HepG2 (cell line): ENCODE data around the gene B4GALT5. TPM values are rescaled to one million over a fixed set of nuclear protein-coding genes. Genes with fewer than 3 reads are reported as not detected.

Experiments
- AFF4 ChIP-seq: sonication (generic); formaldehyde crosslinking; IDR thresholded peaks from 2 replicates; pipeline ENCODE4 v1.4.0; 2020; ENCODE audit warnings: missing genetic modification reagents
- ARID5B ChIP-seq: IDR thresholded peaks from 2 replicates; pipeline ENCODE4 v1.4.0; 2020; ENCODE audit warnings: mild to moderate bottlenecking, missing genetic modification reagents
- GPBP1L1 ChIP-seq: sonication (generic); formaldehyde crosslinking; IDR thresholded peaks from 2 replicates; pipeline ENCODE4 v1.5.0; 2020; ENCODE audit warnings: mild to moderate bottlenecking, missing genetic modification reagents
- HDAC6 ChIP-seq: fragments of 200-600 bp; sonication (generic); IDR thresholded peaks from 2 replicates; pipeline ENCODE4 v1.7.0; 2017; ENCODE audit warnings: mild to moderate bottlenecking, antibody characterized with exemption, low read length, low read depth
- HMG20B ChIP-seq: conservative IDR thresholded peaks from 2 replicates; pipeline ENCODE4 v1.6.1; 2016; ENCODE audit warnings: missing genetic modification reagents, missing compliant biosample characterization
- KAT7 ChIP-seq: IDR thresholded peaks from 2 replicates; pipeline ENCODE4 v1.6.1; 2018; ENCODE audit warnings: borderline replicate concordance, missing compliant biosample characterization
- TGIF2 ChIP-seq: IDR thresholded peaks from 2 replicates; pipeline ENCODE4 v1.6.1; 2016; ENCODE audit warnings: control low read depth, missing compliant biosample characterization
- ZNF160 ChIP-seq: sonication (generic); formaldehyde crosslinking; IDR thresholded peaks from 2 replicates; pipeline ENCODE4 v1.8.0; 2022; ENCODE audit warnings: mild to moderate bottlenecking, inconsistent platforms, missing genetic modification reagents
- ZNF609 ChIP-seq: sonication (generic); formaldehyde crosslinking; IDR thresholded peaks from 2 replicates; pipeline ENCODE4 v1.4.0; 2020; ENCODE audit warnings: mild to moderate bottlenecking, missing genetic modification reagents, borderline replicate concordance
- ZNF781 ChIP-seq: sonication (generic); formaldehyde crosslinking; IDR thresholded peaks from 2 replicates; pipeline ENCODE4 v1.5.1; 2020; ENCODE audit warnings: borderline replicate concordance, mild to moderate bottlenecking, missing genetic modification reagents; ENCODE audit errors: not compliant biosample characterization
- ZNF879 ChIP-seq: sonication (generic); formaldehyde crosslinking; IDR thresholded peaks from 2 replicates; pipeline ENCODE4 v1.8.1; 2023; ENCODE audit warnings: missing genetic modification reagents
- polyA plus RNA-seq, 8 experiments: library from polyadenylated mRNA; depleted of rRNA in 3 of 8; stranded (reverse) in 7 of 8; unstranded in 1 of 8; fragments of >200 nt; fragmentation: Illumina TruSeq in 4 of 8; extraction: Trizol in 4 of 8; gene quantifications; 2 replicates each; pipeline versions ENCODE4 v1.2.1 to v1.2.3, GENCODE V29; 2011 to 2016; ENCODE audit warnings: low read depth in 4 of 8, missing spikeins in 1 of 8, mixed read lengths in 1 of 8; ENCODE audit not compliant: insufficient read depth in 1 of 8
- total RNA-seq, 5 experiments: library from RNA; depleted of rRNA; stranded (reverse); fragments of >200 nt; fragmentation: Illumina TruSeq; extraction: Trizol; gene quantifications; 2 replicates each; pipeline ENCODE4 v1.2.3, GENCODE V29; 2016; ENCODE audit warnings: low read depth in 1 of 5

The B4GALT5 gene
- total and polyA plus RNA-seq, 2 of the 13 experiments (the other 11 are each of a cell fraction or from before 2014, with no cell fraction given) = 27.3 to 30.9 TPM

- TF ChIP-seq GPBP1L1 (CRISPR knock-in tag) (no peak), AFF4 (CRISPR knock-in tag) (no peak; the same call in 1 of the 2 replicates), ZNF879 (CRISPR knock-in tag) (peak; percentile 96; the same call in 1 of the 2 replicates), KAT7 (CRISPR knock-in tag) (peak; percentile 84), HMG20B (CRISPR knock-in tag) (peak; percentile 74), TGIF2 (peak; percentile 33; the same call in 1 of the 2 replicates), ZNF781 (CRISPR knock-in tag) (peak; percentile 89), ZNF160 (CRISPR knock-in tag) (no peak), HDAC6 (no peak), ZNF609 (CRISPR knock-in tag) (peak; percentile 91), ARID5B (CRISPR knock-in tag) (peak; percentile 81)
These were observed 129.8 kb downstream of the B4GALT5 start (continued) for GRCh38 chr20:49583669-49584417.
